GM21381 (cell line): ENCODE results near the gene PCK2.
"Not testable (repeated sequence)": the region's sequence is repeated elsewhere in the genome, so short reads cannot be mapped to it uniquely, and the experiment has no call there.

ENCODE experiments used
- ATAC-seq: cut with Tn5 transposase; IDR thresholded peaks from one replicate; pipeline ENCODE4 v1.9.1; 2021; ENCODE audit warnings: mild to moderate bottlenecking, moderate library complexity; ENCODE audit not compliant: unreplicated experiment

The PCK2 gene

DNA sequence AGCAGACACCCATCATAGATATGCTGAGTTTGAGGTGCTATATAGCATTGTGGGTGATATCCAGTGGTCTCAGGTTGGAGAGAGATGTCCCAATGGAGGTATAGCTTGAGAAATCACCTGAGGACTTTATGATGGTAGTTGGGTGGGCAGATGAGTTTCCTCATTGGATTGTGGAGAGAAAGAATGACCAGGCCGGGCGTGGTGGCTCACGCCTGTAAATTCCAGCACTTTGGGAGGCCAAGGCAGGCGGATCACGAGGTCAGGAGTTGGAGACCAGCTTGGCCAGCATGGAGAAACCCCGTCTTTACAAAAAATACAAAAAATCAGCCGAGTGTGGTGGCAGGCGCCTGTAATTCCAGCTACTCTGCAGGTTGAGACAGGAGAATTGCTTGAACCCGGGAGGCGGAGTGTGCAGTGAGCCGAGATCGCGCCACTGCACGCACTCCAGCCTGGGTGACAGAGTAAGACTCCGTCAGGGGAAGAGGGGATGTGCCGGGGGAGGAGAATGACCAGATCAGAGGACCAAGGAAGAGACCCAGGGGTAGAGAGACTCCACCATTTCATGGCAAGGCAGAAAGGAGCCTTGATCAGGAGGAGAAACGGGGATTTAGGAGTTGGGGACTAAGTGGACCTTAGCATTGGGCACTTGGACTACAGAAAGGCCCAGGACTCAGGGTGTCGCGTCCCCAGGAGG is 757 bp upstream of the PCK2 start:
- ATAC-seq, result no peak

DNA sequence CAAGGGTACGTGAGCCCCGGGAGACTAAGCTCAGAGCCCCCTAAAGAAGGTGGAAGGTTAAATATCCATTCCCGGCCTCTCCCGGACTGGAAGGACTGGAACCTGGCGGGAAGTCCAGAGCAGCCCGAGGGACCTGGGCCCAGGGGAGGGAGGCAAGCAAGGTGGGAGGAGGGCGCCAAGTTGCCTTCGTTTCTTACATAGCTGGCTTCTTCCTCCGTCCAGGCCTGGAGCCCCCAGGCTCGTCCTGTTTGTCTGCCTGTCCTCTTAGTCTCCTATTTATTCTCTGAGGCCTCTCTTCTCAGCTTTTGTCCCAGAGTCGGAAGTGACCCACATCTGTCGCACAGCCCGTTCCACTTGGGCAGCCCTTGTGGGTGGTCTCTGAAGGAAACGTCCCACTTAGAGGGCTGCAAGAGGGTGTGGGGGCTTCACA is 745 bp downstream of the PCK2 start:
- ATAC-seq, result no peak

DNA sequence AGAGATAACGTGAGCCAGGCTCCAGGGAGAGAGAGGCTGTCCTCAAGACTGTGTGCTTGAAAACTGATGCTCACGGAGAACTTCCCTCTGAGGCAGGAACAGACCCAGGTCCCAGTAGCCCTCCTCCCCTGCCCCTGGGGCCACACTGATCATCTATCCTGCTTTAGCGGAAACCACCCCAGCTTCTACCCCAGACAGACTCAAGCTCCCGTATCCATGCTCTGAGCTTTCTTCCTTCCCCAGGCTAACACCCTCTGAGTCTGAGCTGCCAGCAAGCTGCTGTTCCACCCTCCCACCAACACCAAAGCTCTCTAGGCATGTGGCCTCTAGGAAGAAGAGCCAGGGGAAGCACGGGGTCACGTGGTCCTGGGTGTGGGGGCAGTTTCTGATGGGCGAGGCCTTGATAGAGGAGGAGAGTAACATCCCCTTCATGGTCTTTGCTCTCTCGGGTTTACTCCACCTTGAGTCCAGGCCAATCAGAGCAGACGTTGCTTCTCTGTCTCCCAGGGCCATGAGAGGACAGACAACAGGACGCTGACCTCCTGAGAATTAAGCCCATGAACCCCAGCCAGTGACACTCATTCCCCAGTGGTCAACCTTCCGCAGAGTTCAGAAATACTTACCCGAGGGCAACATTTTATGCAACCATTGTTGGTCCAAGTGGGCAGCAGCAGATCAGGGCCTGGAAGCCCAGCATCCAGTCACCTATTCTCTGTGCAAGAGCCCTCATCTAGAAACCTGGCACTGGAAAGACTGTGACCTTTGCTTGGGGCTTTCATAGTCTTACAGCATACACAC is 1.4 kb downstream of the PCK2 start:
- peak; percentile 54 for ATAC-seq

DNA sequence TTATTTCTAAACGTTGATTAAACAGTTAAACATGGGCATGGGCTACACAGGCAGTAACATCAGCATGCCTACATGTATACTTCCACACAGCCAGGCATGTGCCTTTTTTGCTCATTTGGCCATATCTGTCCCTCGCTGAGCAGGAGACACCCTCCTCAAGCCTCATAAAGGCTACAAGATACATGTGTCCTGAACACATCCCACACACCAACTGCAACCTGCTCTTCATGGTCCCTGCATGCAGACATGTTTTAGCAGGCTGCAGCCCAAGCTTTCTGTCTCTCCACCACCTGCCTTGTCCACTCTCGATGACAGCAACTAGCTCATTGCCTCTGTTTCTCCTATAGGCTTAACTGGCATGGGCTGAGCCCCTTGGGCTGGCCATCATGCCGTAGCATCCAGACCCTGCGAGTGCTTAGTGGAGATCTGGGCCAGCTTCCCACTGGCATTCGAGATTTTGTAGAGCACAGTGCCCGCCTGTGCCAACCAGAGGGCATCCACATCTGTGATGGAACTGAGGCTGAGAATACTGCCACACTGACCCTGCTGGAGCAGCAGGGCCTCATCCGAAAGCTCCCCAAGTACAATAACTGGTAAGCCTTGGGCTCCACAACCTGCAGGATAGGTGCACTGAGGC is 2.6 kb downstream of the PCK2 start:
- no peak for ATAC-seq

DNA sequence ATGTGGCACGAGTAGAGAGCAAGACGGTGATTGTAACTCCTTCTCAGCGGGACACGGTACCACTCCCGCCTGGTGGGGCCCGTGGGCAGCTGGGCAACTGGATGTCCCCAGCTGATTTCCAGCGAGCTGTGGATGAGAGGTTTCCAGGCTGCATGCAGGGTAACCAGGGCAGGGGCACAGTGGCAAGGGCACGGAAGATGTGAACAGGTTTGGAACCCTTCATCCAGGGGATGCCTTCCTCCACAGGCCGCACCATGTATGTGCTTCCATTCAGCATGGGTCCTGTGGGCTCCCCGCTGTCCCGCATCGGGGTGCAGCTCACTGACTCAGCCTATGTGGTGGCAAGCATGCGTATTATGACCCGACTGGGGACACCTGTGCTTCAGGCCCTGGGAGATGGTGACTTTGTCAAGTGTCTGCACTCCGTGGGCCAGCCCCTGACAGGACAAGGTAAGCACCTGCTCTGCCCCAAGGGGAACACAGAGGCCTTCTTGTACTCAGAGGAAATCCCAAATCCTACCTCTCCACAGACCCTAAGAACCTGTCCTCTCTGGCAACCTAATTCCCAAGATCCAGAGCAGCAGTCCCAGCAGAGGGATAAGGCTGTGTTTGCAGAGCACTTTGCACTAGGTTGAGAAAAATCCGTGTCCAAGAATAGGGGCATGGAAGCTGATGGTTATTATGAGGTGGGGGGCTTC is 4.3 kb downstream of the PCK2 start:
- ATAC-seq, result no peak

DNA sequence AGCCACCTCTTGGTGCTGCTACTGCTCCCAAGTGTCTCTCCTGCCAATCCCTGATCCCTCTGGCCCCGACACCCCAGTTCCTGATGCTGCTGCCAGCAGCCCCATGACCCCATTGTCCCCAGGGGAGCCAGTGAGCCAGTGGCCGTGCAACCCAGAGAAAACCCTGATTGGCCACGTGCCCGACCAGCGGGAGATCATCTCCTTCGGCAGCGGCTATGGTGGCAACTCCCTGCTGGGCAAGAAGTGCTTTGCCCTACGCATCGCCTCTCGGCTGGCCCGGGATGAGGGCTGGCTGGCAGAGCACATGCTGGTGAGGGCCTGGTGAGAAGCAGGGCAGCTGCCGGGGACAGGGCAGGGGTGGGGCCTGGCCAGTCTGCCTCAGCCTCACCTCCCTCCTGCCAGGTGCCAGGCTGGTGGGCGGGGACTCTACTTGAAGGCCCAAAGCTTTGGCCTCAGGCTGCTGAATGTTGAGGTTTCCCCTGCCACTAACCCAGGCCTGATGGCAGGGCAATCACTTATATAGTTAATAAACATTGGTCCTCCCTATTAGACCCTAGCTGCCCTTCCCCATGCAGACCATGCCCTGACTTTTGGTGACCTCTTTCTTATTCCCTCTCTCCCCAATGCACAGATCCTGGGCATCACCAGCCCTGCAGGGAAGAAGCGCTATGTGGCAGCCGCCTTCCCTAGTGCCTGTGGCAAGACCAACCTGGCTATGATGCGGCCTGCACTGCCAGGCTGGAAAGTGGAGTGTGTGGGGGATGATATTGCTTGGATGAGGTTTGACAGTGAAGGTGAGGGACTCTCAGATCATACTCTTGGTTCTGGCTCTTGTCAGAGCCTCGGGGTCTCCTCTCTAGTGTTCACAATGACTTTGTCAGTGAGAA is 5.1 kb downstream of the PCK2 start:
- ATAC-seq, result no peak

DNA sequence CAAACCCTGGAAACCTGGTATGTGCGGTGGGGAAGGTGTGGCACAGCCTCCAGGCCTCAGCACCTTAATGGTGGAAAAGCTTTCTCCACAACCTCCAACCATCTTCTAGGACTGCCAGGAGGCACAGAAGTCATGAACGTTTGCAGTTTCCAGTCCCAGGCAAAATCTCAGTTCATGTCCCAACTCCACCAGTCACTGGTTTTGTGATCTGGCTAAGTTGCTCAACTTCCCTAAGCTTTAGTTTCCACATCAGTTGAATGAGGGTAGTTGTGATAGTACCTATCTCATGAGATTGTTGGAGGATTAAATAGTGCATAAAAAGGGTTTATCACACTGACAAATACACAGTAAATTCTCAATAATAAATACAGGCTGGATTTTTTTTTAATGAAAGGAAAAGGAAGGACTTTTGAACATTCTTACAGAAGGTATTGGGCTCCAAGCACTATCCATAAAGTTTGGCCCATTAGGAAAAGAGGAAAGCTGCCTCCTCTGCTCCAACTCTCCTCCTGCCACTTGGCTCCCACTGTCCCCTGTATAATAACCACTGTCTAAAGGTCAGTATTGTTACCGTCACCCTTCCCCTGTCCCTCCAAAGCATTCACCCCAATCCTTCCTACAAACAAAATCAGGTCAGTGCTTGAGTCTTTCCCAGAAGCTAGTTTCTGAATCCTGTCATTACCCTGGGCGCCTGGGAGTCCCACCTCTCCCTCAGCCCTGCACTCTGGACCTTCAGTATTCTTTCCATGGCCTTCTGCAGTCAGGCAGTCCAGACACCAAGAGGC is 6.3 kb downstream of the PCK2 start:
- ATAC-seq, result no peak

DNA sequence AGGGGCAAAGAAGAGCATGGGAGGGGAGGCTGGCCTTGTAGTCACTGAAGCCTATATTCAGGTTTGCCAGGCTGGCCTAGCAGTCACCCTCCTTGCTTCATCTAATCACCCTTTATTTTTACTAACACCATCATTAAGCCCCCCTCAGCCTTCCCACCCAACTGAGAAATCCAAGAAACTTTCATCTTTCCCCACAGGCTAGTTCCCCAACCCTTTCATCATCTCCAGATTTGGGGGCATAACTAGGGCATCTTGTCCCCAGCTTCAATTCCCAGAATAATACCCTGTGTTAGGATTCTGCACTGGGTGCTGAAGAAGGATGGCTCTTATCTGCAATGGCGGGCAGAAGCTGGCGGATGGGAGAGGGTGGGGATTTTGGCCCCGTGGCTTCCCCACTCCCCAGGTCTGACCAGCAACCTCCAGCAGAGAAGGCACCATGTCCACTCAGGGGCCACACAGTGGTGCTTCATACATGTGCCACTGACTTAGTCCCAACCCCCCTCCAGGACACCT is 6.9 kb downstream of the PCK2 start:
- no peak for ATAC-seq

DNA sequence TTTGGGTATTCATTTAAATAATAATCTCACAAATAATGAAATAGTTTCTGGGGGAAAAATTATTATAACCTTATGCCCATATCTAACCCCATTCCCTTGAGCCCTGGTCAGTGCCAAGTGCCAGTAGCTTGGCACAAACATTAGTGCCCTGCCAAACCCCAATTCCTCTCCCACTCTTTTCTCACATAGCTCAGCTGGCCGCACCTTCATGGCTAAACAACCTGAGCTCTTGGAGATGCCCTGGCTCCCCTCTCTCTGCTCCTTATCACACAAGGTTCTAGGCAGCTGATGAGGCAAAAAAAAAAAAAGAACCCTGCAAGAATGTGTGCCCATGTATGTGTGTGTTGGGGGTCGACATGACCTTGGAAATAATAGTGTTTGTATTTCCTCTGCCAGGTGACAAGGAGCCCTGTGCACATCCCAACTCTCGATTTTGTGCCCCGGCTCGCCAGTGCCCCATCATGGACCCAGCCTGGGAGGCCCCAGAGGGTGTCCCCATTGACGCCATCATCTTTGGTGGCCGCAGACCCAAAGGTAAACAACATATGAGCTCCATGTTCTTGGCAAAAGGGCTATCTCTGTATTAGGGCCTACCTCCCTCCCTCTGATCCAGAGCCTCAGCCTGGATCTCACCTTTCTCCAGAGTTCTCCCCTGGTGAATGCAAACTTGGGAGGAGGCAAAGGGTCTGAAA is 8.4 kb downstream of the PCK2 start:
- ATAC-seq, result no peak

DNA sequence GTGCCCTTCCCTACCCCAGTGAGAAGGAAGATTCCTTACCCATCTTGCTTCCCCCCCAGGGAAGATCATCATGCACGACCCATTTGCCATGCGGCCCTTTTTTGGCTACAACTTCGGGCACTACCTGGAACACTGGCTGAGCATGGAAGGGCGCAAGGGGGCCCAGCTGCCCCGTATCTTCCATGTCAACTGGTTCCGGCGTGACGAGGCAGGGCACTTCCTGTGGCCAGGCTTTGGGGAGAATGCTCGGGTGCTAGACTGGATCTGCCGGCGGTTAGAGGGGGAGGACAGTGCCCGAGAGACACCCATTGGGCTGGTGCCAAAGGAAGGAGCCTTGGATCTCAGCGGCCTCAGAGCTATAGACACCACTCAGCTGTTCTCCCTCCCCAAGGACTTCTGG is 9.3 kb downstream of the PCK2 start:
- ATAC-seq, result no peak

DNA sequence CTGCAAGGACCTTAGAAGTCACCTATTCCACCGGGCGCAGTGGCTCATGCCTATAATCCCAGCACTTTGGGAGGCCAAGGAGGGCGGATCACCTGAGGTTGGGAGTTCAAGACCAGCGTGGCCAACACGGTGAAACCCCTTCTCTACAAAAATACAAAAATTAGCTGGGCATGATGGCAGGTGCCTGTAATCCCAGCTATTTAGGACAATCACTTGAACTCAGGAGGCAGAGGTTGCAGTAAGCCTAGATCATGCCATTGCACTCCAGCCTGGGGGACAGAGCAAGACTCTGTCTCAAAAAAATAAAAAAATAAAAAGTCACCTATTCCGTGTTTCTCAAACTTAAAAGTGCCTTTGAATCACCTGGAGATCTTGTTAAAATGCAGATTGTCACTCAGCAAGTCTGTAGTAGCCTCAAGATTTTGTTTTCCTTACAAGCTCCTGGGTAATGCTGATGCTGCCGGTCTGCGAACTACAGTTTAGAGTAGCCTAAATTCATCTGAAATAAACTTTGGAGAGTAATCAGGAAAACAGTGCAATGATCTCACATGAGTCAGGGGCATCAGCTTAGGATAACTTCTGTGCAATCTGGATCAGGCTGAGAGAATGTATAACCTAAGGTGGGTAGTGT is 11.6 kb downstream of the PCK2 start:
- not testable (repeated sequence) for ATAC-seq

DNA sequence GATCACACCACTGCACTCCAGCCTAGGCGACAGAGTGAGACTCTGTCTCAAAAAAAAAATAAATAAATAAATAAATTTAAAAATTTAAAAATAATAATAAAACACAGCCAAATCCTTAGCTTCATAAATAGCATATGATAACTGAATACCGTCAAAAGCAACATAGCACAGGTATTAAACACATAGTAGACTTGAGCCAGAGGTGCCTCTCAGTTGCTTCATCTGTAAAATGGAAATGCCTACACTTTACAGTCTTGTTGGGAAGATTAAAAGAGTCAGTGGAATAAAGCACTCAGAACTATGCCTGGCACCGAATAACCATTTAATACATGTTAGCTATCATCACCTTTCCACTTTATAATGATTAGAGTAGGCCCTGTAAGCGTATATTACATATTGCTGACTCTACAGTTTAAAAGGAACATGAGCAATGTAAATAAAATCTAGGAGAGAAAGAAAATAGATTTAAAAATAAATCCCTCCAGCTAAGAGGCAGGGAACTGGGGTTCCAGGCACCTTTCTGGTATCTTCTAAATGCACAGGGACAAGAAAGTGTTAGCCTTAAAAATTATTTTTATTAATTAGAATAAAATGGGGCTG is 12.7 kb downstream of the PCK2 start:
- no peak for ATAC-seq

DNA sequence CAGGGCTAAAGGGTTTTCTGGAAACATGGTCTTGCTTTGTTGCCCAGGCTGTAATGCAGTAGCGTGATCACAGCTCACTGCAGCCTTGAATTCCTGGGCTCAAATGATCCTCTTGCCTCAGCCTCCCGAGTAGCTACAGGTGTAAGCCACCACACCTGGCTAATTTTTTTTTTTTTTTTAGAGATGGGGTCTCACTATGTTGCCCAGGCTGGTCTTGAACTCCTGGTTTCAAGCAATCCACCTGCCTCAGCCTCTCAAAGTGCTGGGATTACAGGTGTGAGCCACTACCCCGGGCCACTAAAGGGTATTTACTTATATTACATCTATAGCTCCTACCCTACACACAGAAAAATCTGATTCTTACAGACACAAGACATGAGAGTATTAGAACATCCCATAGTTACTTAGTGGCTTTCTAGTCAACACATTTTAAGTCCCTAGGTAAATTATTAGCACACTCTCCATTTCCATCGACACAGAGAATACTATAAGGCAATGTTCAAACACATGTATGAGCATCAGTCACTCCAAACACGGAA is 14.3 kb downstream of the PCK2 start:
- no peak for ATAC-seq

DNA sequence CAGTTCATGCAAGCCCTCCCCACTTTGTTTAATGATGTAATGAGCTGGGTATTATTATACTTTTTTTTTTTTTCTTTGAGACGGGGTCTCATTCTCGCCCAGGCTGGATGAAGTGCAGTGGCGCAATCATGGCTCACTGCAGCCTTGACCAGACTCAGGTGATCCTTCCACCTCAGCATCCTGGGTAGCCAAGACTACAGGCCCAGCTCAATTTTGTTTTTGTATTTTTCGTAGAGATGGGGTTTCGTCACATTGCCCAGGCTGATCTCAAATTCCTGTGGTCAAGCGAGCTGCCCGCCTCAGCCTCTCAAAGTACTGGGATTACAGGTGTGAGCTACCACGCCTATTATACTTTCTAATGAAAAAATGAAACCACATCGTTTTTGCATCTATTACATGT is 15.9 kb downstream of the PCK2 start:
- no peak for ATAC-seq

DNA sequence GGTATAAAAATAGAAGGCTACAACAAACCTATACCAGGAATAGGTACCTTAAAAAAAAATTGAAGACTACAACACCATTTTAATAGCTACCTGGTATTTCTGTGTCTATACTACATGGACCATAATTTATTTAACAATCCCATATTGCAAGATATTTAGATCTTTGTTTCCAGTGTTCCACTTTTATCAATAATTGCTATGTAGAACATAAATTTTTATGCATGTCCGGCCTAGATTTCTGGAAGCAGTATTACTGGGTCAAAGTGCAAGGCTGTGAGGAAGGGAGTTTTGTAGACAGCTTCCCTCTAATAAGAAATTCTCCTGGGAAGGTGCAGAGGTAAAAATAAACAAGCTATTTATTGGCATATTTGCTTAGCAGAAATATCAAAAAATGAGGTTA is 16.4 kb downstream of the PCK2 start:
- ATAC-seq, result no peak

DNA sequence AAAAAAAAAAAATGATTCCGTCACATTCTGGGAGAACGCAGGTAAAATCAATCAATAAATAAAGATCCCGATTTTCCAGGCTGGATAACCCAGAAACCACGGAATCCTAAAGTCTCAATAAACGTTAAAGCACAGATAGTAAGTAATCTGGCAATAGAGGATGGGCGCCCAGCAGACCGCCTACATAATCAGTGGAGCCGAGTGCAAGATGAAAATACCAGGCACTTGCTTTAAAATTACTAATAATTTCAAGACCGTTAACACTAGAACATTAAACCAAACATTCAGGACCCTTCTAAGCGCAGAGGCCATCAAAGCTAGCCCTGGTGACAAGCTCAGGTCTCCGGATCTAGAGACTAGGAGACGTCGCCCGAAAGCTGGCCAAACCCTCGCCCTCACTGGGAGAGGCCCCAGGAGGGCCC is 19.3 kb downstream of the PCK2 start:
- ATAC-seq, result no peak

DNA sequence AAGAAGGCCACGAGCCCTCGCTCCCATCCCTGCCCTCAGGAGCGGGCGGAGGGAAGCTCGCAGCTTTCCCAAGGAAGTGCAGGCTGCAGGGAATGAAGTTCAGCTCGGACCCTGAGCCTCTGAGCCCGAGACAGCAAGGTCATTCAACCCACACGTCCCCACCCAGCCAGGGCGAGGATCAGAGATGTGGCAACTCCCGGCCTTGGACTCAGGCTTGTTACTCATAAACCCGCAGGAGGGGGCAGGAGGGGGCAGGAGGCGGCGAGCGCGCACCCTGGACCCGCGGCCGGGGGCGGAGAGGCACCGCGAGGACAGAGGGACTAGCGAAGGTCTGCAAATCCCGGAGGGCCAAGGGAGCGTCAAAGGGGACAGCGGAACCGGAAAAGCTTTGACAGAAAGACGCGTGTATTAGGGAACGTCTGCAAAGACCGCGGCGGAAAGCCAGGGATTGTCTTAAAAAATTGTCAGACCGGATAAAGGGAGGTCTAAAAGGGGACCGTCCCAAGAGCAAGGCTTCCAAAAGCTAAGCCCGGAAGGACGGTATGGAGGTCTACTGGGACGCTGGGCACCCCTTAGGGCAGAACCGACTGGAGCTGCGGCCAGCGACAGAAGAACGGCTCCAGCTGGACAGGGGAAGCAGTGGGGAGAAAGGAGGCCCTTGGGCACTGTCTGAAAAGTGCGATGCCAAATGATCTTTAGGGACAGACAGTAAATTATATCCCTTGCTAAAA is 19.9 kb downstream of the PCK2 start:
- ATAC-seq, result peak; percentile 32
